Measurements from ENCODE around the gene AHRR. TPM values are rescaled to one million over a fixed set of nuclear protein-coding genes. Genes with fewer than 3 reads are reported as not detected.

The AHRR gene
- total RNA-seq, 1 donor from 2014 or later, result 8.4 TPM

DNA sequence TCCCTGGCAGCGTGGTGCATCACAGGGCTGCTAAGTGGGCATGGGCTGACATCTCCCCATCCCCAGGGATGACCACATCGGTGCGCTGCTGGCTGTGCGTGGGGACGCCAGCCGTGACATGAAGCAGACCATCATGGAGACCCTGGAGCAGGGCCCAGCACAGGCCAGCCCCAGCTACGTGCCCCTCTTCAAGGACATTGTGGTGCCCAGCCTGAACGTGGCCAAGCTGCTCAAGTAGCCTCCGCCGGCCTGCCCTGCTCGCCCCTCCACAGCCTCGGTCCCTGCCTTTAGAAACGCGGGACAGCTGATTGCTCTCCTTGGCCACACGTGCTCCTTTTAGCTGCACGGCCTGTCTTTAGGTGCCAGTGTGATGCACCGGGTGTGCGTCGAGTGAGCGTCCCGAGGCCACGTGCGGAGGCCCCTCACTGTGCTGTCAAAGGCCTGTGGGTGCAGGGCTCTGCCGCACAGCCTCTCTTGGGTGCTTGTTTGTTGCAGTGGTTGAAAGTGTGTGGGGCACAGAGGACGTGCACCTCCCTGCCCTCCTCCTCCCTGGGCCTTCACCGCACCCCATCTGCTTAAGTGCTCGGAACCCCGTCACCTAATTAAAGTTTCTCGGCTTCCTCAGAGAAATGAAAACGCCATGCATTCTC lies 145.3 kb downstream of the AHRR start:
- no peak for ATAC-seq
- Histone ChIP-seq H3K4me1 (peaks cover 12% of the 10 kb centered on the region), H3K9me3 (no peaks in the 10 kb centered on the region), H3K36me3 (peaks cover 58% of the 10 kb centered on the region), H3K4me3 (no peak overlapping the region), H3K27me3 (ENCODE audit: low read depth) (no peaks in the 10 kb centered on the region), H3K27ac (no peak overlapping the region)
- TF ChIP-seq, protein P1, sequence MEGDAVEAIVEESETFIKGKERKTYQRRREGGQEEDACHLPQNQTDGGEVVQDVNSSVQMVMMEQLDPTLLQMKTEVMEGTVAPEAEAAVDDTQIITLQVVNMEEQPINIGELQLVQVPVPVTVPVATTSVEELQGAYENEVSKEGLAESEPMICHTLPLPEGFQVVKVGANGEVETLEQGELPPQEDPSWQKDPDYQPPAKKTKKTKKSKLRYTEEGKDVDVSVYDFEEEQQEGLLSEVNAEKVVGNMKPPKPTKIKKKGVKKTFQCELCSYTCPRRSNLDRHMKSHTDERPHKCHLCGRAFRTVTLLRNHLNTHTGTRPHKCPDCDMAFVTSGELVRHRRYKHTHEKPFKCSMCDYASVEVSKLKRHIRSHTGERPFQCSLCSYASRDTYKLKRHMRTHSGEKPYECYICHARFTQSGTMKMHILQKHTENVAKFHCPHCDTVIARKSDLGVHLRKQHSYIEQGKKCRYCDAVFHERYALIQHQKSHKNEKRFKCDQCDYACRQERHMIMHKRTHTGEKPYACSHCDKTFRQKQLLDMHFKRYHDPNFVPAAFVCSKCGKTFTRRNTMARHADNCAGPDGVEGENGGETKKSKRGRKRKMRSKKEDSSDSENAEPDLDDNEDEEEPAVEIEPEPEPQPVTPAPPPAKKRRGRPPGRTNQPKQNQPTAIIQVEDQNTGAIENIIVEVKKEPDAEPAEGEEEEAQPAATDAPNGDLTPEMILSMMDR (IDR thresholded peaks at IDR 0.05), result no peak
- no peak for DNase-seq
- intact Hi-C loops (cut with DNase I), result no loop called here

DNA sequence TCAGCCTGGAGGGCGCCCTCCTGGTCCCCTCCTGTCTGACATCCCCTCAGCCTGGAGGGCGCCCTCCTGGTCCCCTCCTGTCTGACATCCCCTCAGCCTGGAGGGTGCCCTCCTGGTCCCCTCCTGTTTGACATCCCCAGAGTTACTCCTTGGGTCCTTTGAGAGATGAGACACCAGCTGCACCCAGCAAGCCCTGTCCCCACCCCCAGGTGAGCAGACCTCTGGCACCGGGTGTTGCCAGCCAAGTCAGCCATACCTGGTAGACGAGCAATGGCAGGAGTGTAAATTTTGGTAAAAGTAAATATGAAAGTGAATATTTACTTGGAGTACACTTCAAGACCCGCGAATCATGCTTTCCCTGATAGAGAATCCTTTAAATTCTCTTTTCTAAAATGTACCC lies 146.9 kb downstream of the AHRR start:
- H3K4me3 ChIP-seq, result no peak overlapping the region
- DNase-seq (no peak), ATAC-seq (no peak)
- TF ChIP-seq, protein P1 (IDR thresholded peaks at IDR 0.05), result no peak
- H3K27ac ChIP-seq, result no peak overlapping the region
- no peaks in the 10 kb centered on the region for H3K9me3 ChIP-seq
- H3K4me1 ChIP-seq, result peaks cover 18% of the 10 kb centered on the region
- H3K36me3 ChIP-seq, result peaks cover 42% of the 10 kb centered on the region
- H3K27me3 ChIP-seq (ENCODE audit: low read depth), result no peaks in the 10 kb centered on the region
- intact Hi-C loops (cut with DNase I), result no loop called here

DNA sequence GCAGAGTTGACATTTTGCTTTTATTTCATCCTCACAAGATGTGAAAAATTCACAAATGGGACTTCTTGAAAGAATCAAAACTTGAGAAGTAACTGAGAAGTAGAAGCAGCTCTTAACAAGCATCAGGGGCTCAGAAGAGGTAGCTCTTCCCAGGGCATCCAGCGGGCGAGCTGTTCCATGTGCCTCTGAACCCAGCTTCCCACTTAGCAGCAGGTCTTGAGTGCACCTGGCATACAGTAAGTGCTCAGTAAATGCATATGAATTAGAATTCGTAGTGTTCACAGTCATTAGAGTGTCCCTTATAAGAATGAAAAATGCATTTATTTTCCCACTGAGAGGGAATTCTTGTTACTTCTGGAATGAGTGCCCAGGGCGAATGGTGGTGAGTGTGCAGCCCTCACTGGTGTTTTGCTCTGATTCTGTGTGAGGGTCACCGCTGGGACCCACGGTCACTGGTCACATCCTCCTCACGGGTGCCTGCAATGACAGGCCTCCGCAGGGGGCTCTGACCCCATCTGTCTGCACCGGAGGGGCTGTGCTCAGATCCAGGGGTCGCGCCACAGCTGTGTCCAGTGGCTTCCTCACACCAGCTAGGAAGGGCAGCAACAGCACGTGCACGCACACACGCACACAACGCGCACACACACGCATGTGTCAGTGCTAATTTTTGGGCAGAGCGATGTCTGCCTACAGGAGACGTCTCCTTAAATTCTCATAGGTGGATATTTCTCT lies 148.4 kb downstream of the AHRR start:
- Histone ChIP-seq H3K27ac (no peak overlapping the region), H3K9me3 (no peaks in the 10 kb centered on the region), H3K36me3 (peaks cover 28% of the 10 kb centered on the region), H3K4me3 (no peak overlapping the region), H3K4me1 (peaks cover 22% of the 10 kb centered on the region), H3K27me3 (ENCODE audit: low read depth) (peaks cover 2% of the 10 kb centered on the region)
- TF ChIP-seq, protein P1 (IDR thresholded peaks at IDR 0.05), result no peak
- DNase-seq, result peak; percentile 28
- ATAC-seq, result no peak
- intact Hi-C loops (cut with DNase I), result no loop called here

DNA sequence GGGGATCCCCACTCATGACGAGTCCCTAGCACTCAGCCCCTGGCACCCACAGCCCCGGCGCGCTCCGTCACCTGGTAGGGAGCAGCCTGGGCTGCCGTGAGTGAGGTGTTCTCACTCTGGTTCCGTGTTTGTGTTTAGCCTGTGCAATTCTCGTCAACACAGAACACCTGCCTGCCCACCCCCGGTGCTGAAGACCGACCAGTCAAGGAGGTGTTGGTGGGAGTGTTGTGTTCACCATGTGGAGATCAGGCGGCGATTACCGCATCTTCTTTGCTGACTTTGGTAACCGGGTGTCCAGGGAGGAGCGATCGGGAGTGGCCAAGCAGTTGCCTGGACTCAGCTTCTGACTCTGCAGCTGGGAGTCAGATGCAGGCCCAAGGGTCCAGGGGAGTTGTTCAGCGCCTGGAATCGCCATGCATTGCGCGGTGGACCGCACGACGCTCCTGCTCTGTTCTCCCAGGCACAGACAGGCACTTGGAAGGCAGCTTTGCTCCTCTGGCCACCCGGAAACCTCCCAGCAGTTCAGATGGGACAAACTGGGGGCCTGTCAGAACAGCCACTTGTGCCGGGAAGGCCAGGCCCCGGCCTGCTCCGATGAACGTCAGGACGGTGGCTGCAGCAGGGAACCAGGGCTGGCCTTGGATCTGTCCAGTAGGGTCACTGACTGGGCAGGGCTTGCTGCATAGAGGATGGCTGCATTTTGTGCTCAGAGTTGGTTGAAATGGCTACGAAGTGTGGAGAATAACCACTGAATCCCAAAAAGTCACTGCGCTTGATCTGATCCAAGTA lies 149.6 kb downstream of the AHRR start:
- peaks cover 26% of the 10 kb centered on the region for H3K4me1 ChIP-seq
- H3K27ac ChIP-seq, result no peak overlapping the region
- intact Hi-C loops (cut with DNase I), result no loop called here
- TF ChIP-seq, protein P1 (IDR thresholded peaks at IDR 0.05), result no peak
- peaks cover 16% of the 10 kb centered on the region for H3K36me3 ChIP-seq
- peak overlapping the region; percentile 97 for H3K4me3 ChIP-seq
- peaks cover 12% of the 10 kb centered on the region for H3K27me3 ChIP-seq (ENCODE audit: low read depth)
- ATAC-seq, result no peak
- H3K9me3 ChIP-seq, result no peaks in the 10 kb centered on the region
- no peak for DNase-seq

DNA sequence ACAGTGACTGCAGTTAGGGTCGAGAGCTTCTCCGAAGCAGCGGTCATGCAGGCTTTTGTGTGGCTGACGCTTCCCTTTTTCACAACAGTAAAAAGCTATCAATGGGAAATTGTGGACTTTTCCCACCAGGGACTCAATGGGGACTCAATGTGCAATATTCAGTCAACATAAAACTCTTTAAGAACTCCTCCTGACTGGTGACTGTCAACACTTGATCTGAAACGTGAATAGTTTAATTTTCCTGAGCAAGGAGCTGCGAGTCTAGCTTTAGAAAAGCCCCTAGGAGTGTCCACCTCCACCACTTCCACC lies 150.2 kb downstream of the AHRR start:
- DNase-seq (no peak), ATAC-seq (no peak)
- Histone ChIP-seq H3K4me1 (peaks cover 26% of the 10 kb centered on the region), H3K9me3 (no peaks in the 10 kb centered on the region), H3K4me3 (peak overlapping the region; percentile 97), H3K27me3 (ENCODE audit: low read depth) (peaks cover 17% of the 10 kb centered on the region), H3K36me3 (peaks cover 10% of the 10 kb centered on the region), H3K27ac (peak overlapping the region; percentile 80)
- intact Hi-C loops (cut with DNase I), result no loop called here
- TF ChIP-seq, protein P1 (IDR thresholded peaks at IDR 0.05), result no peak

Data from lower lobe of right lung (tissue), 2 donors.